Kidney (tissue), 14 donors: Measurements from ENCODE around the gene GNB1. TPM values are rescaled to one million over a fixed set of nuclear protein-coding genes. Genes with fewer than 3 reads are reported as not detected.
A peak's percentile ranks its signal among the peaks of the same experiment; 100 is the strongest.

ENCODE experiments used
- DNase-seq, 5 donors: peaks; one replicate each; pipeline ENCODE4 v3.0.0-alpha.2; 2013 to 2020
- FAIRE-seq: peaks from 2 replicates; lab custom pipeline; 2012; peaks lifted over from hg19 to GRCh38; lab: Jason Lieb, UNC
- H3K27ac ChIP-seq, 2 donors: one replicate each; pipeline ENCODE4 v1.7.0; 2013; ENCODE audit warnings: low read depth in 2 of 2, low read length in 2 of 2, inconsistent platforms in 1 of 2
- H3K27me3 ChIP-seq: one replicate; pipeline ENCODE4 v1.7.1; 2013; ENCODE audit warnings: low read length, inconsistent platforms; ENCODE audit not compliant: control insufficient read depth, insufficient read depth
- H3K36me3 ChIP-seq, 3 donors: one replicate each; pipeline versions ENCODE4 v1.7.0 to v1.7.1; 2013; ENCODE audit warnings: low read length in 3 of 3, control low read depth in 1 of 3, inconsistent platforms in 1 of 3; ENCODE audit not compliant: insufficient read depth in 3 of 3, control insufficient read depth in 2 of 3
- H3K4me1 ChIP-seq, 3 donors: one replicate each; pipeline versions ENCODE4 v1.7.0 to v1.7.1; 2013; ENCODE audit warnings: low read length in 3 of 3, inconsistent platforms in 1 of 3, low read depth in 1 of 3; ENCODE audit not compliant: control insufficient read depth in 2 of 3, insufficient read depth in 2 of 3
- H3K4me3 ChIP-seq, 3 donors: one replicate each; pipeline versions ENCODE4 v1.7.0 to v1.8.1; 2013; ENCODE audit warnings: low read length in 3 of 3, control low read depth in 1 of 3, inconsistent platforms in 1 of 3
- H3K9ac ChIP-seq, 3 donors: one replicate each; pipeline versions ENCODE4 v1.7.0 to v1.7.1; 2013; ENCODE audit warnings: low read length in 3 of 3, control low read depth in 1 of 3, inconsistent platforms in 1 of 3
- H3K9me3 ChIP-seq, 3 donors: one replicate each; pipeline versions ENCODE4 v1.7.0 to v1.7.1; 2013; ENCODE audit warnings: low read length in 3 of 3, control low read depth in 1 of 3, inconsistent platforms in 1 of 3; ENCODE audit not compliant: control insufficient read depth in 2 of 3, insufficient read depth in 1 of 3
- CTCF ChIP-seq: IDR thresholded peaks from 3 replicates; pipeline ENCODE4 v1.5.1; 2012; ENCODE audit warnings: mild to moderate bottlenecking, moderate library complexity, borderline replicate concordance; ENCODE audit not compliant: insufficient read depth; ENCODE audit errors: extremely low read depth
- intact Hi-C: fragments of 100-400 bp; cut with DNase I; formaldehyde crosslinking; loops from one replicate; pipeline ENCODE4 v1.11.1; 2022
- polyA plus RNA-seq: library from polyadenylated mRNA; stranded (reverse); fragments of 350-450 nt; fragmentation: Illumina TruSeq; extraction: RNeasy Lipid Tissue Mini Kit (QIAGEN cat#74804); gene quantifications from one replicate; pipeline ENCODE4 v1.2.3, GENCODE V29; 2014; ENCODE audit warnings: low read depth, low replicate concordance; ENCODE audit not compliant: insufficient read depth
- total RNA-seq: library from RNA; stranded (reverse); fragmentation: NEBNext Ultra II Directional; extraction: Animal tissue kit (Norgen Biotek cat#: 25700); gene quantifications from one replicate; pipeline ENCODE4 v1.2.1, GENCODE V29; 2021
- donor health status: control.
- donor health status: control.
- donor health status: control.
- donor health status: control.
- donor health status: control.
- donor health status: DM: yes; HTN: yes; CAD: no.
- donor health status: Normal renal cell carcinoma (clear cell type).

The GNB1 gene
- total and polyA plus RNA-seq, 2 donors from 2014 or later = 144 to 347 TPM

GRCh38 chr1:1929102-1929638, 38.3 kb upstream of the GNB1 start:
- Histone ChIP-seq H3K27me3 (no peaks in the 10 kb centered on the region), H3K9ac (no peak overlapping the region), H3K4me3 (no peak overlapping the region), H3K9me3 (no peaks in the 10 kb centered on the region), H3K4me1 (no peaks in the 10 kb centered on the region), H3K27ac (no peak overlapping the region), H3K36me3 (no peaks in the 10 kb centered on the region)
- no peak for FAIRE-seq
- TF ChIP-seq CTCF = no peak
- intact Hi-C loops = no loop called here
- DNase-seq = no peak

DNA sequence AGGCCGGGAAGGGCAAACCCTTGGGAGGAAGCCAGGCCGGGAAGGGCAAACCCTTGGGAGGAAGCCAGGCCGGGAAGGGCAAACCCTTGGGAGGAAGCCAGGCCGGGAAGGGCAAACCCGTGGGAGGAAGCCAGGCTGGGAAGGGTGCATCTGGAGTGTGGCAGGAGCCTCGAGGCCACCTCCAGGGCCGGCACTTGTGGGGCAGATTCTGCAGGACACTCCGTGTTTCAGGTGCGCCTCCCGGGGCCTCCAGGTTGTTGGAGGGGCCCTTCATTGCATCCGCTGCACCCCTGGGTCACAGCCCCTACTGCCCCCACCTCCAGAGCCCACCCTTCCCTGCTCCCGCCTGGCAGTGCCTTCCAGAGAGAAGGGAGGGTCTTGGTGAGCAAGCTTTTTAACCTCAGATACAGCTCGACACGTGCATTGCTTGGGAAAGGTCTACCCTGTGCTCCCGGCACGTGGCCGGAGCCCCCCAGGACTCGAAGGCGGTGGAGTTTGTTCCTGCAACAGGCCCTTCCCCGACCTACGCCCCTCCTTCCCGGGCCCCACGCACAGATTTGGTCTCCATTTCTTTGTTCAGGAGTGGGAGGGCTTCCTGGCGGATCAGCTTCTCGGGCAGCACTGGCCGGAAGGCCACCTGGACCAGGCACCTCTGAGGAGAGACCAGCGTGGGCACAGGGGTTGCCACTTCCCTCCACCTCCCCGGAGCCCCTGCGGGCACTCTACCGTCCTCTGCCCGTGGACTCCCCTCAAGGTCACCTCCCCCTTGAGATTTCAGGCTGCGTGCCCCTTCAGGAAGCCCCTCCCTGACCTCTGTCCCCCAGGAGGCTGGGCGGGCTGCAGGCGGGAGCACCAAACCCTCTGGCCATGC, 37.6 kb upstream of the GNB1 start:
- H3K4me3 ChIP-seq = no peak overlapping the region
- H3K27ac ChIP-seq = no peak overlapping the region

DNA sequence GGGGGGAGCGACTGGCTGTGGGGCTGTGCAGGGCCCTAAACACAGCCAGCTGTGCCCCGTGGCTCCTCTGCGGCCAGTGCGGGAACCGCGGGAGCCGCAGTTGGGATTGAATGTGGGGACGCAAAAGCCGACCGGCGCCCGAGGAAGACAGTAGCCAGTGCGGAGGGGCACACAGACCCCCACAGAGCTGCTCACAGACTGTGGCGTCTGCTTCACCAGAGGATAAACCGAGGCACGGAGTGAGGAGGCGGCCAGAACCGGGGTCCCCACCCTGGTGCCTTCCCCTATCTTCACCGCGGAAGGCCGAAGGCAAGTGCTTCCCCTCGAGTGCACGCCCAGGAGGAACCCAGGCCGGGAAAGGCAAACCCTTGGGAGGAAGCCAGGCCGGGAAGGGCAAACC, 36.9 kb upstream of the GNB1 start:
- Histone ChIP-seq H3K36me3 (no peaks in the 10 kb centered on the region), H3K4me1 (no peaks in the 10 kb centered on the region), H3K9me3 (no peaks in the 10 kb centered on the region), H3K27ac (no peak overlapping the region), H3K27me3 (no peaks in the 10 kb centered on the region), H3K4me3 (no peak overlapping the region), H3K9ac (no peak overlapping the region)
- peak in 2 of 5 donors; percentile 29 to 56 for DNase-seq
- no peak for TF ChIP-seq CTCF
- intact Hi-C loops = no loop called here
- FAIRE-seq = no peak

More for the DNA sequence above, 37.6 kb upstream of the GNB1 start:
- no peak overlapping the region for H3K9ac ChIP-seq
- no peaks in the 10 kb centered on the region for H3K36me3 ChIP-seq
- H3K9me3 ChIP-seq = no peaks in the 10 kb centered on the region
- intact Hi-C loops = no loop called here
- DNase-seq (peak in 2 of 5 donors; percentile 30 to 62), FAIRE-seq (no peak)
- no peaks in the 10 kb centered on the region for H3K4me1 ChIP-seq
- no peaks in the 10 kb centered on the region for H3K27me3 ChIP-seq
- no peak for TF ChIP-seq CTCF
